ENCODE measurements around the gene NYNRIN.
"Not testable (repeated sequence)": the region's sequence is repeated elsewhere in the genome, so short reads cannot be mapped to it uniquely, and the experiment has no call there.

The NYNRIN gene

DNA sequence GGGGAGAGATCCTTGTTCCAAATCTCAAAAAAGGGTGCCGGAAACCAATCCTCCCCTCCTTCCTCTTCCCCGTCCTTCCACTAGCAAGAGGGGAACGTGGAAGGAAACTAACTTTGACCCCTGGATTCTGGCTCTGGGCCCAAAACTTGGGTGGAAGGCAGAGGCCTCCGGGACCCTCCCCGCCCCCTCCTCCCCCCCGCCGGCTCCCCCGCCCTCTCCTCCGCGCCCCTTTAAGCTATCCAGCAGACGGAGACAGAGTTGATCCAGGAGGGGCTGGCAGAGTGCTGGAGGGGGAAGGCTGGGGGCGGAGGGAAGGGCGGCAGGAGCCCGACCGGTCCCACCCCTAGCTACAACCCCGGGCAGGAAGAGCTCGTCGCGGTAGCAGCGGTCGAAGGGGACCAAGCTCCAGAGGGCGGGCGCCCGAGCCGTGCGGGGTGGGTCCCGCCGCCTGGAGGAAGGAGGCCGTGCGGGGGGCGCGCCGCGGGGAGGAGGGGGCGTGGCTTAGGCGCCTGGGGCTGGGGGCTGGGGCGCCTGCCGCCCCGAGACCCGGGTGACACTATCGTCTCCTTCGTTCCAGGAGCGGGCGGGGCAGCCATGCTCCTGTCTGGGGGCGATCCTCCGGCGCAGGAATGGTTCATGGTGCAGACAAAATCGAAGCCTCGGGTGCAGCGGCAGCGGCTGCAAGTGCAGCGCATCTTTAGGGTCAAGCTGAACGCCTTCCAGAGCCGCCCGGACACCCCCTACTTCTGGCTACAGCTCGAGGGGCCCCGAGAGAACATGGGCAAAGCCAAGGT, at the start of gene NYNRIN:
Gene NYNRIN (plus strand): TSS at position 351 of the 794 bp plus-strand sequence. CDS start 244 bp downstream, at position 595.
- no peak for DNase-seq (ENCODE audit: low spot score)

GRCh38 chr14:24349742-24350141, 49.1 kb upstream of the NYNRIN start:
- no peak for DNase-seq (ENCODE audit: low spot score)

- DNase-seq (ENCODE audit: low spot score) = no peak
Observed at GRCh38 chr14:24351517-24351916, 47.3 kb upstream of the NYNRIN start.

GRCh38 chr14:24353559-24354481, 45.0 kb upstream of the NYNRIN start:
- no peak for DNase-seq (ENCODE audit: low spot score)

DNA sequence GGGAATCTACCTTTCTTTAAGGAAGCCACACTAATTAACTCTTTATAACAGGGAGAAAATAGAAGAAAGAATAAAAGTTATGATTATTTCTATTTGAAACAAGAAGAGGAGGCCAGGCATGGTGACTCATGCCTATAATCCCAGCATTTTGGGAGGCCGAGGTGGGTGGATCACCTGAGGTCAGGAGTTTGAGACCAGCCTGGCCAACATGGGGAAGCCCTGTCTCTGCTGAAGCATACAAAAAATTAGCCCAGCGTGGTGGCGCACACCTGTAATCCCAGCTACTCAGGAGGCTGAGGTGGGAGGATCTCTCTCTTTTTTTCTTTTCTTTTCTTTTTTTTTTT, 44.3 kb upstream of the NYNRIN start:
- not testable (repeated sequence) for DNase-seq (ENCODE audit: low spot score)

DNA sequence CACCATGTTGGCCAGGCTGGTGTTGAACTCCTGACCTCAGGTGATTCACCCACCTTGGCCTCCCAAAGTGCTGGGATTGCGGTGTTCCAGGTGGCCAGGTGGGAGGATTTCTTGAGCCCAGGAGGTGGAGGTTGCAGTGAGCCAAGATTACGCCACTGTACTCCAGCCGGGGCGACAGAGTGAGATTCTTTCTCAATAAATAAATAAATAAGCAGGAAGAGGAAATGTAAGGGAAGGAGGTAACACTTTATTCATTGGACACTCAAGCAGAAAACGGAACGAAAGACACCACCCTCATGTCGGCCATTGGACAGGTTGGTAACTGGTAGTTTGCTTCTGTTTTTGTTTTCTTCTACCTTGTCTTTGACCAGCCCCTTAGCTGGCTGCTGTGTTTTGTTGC, 43.8 kb upstream of the NYNRIN start:
- DNase-seq (ENCODE audit: low spot score) = no peak

DNA sequence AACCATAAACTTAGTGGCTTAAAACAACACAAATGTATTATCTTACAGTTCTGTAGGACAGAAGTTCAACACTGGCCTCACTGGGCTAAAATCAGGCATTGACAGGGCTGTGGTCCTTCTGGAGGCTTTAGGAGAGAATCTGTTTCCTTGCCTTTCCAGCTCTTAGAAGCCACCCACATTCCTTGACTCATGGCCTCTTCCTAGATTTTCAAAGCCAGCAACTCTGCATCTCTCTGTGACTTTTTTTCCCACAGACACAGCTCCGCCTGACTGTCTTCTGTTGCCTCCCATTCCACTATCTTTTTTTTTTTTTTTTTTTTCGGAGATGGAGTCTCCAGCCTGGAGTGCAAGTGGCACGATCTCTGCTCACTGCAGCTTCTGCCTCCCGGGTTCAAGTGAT, 42.6 kb upstream of the NYNRIN start:
- no peak for DNase-seq (ENCODE audit: low spot score)

GRCh38 chr14:24360281-24360680, 38.5 kb upstream of the NYNRIN start:
- DNase-seq (ENCODE audit: low spot score) = no peak

DNA sequence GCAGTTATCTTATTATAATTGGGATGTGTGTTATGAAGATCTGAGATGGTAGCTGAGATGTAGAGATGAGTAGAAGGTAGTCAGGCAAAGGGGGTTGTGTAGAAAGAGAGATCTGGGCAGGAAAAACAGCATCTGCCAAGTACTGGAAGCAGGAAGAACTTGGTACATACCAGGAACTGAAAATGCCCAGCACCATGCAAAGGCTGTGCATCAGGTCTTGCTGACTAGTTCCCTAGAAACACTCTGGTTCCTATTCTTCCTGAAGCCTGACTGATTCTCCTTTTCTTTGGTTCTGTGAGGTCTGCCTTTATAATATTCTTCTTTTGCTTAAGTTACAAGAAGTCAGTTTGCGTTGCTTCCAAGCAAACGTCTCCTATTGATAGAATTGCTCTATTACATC, 37.5 kb upstream of the NYNRIN start:
- DNase-seq (ENCODE audit: low spot score) = no peak

DNA sequence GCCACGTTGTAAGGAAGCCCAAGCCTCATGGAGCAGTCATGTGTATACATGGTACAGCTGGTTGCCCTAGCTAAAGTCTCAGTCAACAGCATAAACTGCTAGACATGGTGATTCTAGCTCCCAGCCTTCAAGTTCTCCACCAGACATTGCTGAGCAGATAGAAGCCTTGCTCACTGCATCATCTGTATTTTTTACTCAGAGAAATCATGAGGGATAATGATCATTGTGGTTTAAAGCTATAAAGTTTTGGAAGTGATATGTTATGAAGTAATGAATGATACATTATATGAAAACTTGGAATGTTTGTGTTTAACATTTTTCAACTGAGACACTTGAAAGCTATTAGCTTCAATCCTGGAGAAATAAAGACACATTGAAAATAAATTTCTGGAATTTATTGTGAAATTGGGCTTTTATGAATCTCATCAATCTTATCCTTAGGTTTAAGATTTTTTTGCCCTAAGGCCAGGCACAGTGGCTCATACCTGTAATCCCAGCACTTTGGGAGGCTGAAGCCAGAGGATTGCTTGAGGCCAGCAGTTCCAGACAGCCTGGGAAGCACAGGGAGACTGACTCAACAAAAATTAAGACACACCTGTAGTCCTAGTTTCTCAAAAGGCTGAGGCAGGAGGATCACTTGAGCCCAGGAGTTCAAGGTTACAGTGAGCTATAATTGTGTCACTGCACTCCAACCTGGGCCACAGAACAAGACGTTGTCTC, 36.4 kb upstream of the NYNRIN start:
- no peak for DNase-seq (ENCODE audit: low spot score)

- no peak for DNase-seq (ENCODE audit: low spot score)
Observed at GRCh38 chr14:24363401-24363800, 35.4 kb upstream of the NYNRIN start.

- no peak for DNase-seq (ENCODE audit: low spot score)
Observed at GRCh38 chr14:24364841-24365240, 34.0 kb upstream of the NYNRIN start.

DNA sequence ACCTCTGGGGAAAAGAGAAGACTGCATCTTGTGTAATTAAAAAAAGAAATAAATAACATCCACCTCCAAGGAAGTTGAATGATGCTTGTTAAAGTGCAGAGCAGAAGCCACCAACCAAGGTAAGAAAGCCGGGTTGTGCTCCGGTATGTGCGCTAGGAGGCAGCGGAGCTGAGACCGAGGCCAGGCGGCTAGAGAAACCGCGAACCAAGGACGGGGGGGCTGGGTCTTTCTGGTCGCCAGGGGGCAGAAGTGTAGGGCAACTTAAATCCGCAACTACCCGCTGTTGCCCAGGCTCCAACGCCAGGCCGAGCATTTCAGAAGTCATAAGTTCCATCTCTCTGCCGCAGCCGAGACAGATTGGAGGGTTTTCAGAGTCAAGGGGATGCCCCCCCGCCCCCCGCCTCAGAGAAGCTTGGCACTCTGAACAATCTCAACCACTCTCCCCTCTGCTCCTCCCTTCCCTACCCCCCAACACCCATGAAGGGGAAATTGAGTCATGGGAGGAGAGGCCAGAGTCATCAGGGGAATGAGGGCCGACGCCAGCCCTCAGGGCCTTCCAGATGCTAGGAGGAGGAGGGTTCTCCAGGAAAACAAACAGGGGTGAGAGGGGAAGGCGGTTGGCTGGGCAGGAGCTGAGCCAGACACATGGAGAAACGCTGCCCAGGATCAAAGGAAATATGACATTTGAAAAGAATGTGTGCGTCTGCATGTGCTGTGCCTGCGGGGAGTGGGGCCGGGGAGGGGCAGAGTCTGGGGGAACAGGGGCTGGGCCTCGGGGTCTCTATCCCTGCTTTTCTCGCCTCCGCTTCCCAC, 33.0 kb upstream of the NYNRIN start:
- DNase-seq (ENCODE audit: low spot score) = peak; percentile 93

DNA sequence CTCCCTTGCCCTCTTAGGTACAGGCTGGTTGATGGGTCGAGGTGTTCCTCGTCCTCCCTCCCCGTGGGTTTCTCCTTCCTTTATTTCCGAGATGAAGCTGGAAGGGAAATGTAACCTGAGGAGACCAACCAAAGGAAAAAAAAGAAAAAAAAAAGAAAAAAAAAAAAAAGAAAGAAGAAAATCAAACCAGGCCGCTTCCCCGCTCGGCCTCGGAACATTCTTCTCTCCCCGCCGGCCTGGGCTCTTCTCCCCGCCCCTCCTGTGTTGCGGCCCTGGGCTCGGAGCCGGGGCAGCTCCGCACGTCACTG, 32.4 kb upstream of the NYNRIN start:
- no peak for DNase-seq (ENCODE audit: low spot score)

DNA sequence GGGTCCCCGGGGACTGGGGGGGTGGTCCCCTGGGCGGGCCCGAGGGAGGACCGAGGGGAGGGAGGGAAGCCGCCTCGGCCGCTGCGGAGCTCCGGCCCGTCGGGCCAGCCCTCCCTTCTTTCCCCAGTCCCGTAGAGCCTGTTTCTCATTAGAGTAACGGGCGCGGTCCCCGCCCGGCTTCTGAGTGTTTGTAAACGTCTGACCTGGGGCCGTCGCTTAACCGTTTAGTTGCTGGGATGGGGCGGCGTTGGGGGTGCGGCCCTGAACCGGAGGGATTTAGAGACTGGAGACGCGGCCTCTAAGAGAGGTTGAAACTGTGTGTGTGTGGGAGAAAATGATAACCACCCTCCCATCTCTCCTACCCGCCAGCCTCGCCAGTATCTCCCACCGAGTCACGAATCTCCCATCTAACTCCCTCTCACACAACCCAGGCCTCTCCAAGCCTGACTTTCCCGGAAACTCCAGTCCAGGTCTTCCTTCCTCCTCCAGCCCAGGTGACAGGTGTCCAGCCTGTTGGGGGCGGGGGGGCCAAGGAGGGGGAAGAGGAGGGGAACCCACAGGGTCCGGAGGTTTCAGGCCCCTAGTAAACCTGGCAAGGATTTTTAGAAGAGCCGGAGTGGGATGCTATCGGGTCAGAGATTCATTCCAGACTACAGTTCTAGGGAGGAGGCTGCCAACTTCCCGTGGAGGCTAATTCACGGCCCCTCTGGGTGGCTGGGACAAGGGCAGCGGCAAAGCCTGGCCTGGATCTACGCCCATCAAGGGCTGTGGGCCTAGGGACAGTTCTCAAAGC, 31.9 kb upstream of the NYNRIN start:
- peak; percentile 66 for DNase-seq (ENCODE audit: low spot score)

DNA sequence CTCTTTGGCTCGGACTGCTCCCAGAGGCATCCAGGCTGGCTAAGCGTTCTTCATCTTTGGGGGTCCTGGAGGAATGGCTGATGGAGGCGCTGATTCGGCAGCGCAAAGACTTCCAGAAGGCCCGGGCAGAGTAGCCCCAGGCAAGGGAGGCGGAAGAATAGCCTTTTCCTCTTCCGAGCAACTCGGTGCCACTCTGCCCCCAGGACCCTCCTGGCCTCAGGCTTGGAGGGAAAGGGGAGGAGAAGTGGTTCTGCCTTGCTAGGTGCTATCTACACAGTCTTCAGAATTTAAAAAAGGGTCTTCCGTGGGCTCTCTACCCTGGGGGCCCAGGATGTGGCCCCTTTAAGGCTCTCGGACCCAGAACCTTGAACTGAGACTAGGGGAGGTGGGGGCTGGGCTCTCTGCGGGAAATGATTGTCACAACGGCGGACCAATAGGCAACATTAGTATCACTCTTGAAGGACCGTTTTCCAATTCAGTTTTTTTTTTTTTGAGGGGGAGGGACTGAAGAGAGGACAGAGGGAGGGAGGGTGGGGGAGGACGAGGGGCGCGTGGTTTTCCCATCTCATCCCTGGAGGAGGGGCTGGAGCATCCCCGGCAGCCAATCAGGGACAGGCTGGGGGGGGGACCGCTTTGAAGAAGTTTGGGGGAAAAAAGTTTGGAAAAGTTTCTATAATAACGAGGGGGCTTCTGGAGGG, 31.1 kb upstream of the NYNRIN start, which contains the start of gene NFATC4:
Gene NFATC4 (plus strand): TSS at position 671 of the 698 bp plus-strand sequence. CDS start 157 bp downstream, outside the sequence.
- DNase-seq (ENCODE audit: low spot score) = peak; percentile 51

DNA sequence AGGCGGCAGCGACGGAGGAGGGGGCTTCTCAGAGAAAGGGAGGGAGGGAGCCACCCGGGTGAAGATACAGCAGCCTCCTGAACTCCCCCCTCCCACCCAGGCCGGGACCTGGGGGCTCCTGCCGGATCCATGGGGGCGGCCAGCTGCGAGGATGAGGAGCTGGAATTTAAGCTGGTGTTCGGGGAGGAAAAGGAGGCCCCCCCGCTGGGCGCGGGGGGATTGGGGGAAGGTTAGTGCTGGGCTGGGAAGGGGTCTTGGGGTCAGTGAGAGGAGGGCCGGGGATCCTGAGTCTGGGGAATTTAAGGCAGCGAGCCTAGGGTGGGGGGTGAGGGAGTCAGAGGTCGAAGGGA, 30.6 kb upstream of the NYNRIN start:
- DNase-seq (ENCODE audit: low spot score) = no peak

DNA sequence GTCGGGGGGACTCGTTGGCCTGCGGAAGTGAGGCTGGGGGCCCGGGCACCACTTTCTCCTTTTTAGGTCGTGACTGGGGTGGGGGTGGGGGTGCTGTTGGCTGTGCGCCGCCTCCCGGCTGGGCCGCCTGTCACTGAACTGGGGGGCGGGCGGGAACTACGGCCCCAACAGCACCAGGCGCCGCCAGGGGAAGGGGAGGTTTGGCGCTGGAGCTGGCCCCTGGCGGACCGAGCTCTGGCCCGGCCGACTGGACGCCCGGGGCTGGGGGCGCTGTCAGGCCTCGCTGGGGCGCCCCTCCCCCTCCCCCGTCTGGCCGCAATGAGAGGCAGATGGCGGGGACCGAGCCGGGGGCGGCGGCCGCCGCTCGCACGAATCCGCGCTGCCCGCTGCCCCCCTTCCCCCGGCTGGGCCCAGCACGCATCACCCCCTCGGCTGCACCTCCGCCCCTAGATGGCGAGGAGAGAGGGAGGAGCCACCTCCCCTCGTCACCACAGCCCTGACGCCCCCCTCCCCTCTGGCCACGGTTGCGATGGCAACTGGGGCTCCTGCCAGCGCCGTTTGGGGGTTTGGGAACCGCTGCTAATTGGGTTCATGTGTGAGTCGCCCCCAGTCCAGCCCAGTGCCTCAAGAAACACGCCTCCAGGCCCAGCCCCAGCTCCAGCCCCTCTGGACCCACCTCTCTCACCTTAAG, 30.1 kb upstream of the NYNRIN start:
- no peak for DNase-seq (ENCODE audit: low spot score)

DNA sequence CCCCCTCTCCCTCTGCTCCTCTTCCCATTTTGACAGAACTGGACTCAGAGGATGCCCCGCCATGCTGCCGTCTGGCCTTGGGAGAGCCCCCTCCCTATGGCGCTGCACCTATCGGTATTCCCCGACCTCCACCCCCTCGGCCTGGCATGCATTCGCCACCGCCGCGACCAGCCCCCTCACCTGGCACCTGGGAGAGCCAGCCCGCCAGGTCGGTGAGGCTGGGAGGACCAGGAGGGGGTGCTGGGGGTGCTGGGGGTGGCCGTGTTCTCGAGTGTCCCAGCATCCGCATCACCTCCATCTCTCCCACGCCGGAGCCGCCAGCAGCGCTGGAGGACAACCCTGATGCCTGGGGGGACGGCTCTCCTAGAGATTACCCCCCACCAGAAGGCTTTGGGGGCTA, 29.3 kb upstream of the NYNRIN start:
- no peak for DNase-seq (ENCODE audit: low spot score)

Data from kidney capillary endothelial cell (primary cell).